Thyroid gland (tissue), 4 donors: ENCODE measurements around the gene ATXN1. TPM values are rescaled to one million over a fixed set of nuclear protein-coding genes. Genes with fewer than 3 reads are reported as not detected.

ENCODE experiments used
- DNase-seq, 2 donors: peaks; one replicate each; pipeline ENCODE4 v3.0.0-alpha.2; 2019
- H3K27ac ChIP-seq, 3 donors: fragments of 200-600 bp; sonication (generic); 1 replicate in 2 of 3; 2 replicates in 1 of 3; pipeline ENCODE4 v1.5.1; 2016 to 2019; ENCODE audit warnings: mild to moderate bottlenecking in 1 of 3, moderate library complexity in 1 of 3
- H3K27me3 ChIP-seq: fragments of 200-600 bp; sonication (generic); one replicate; pipeline ENCODE4 v1.5.1; 2019
- H3K36me3 ChIP-seq, 2 donors: fragments of 200-600 bp; sonication (generic); one replicate each; pipeline ENCODE4 v1.5.1; 2016 to 2019
- H3K4me1 ChIP-seq, 2 donors: fragments of 200-600 bp; sonication (generic); one replicate each; pipeline ENCODE4 v1.5.1; 2017 to 2019
- H3K4me3 ChIP-seq, 3 donors: fragments of 200-600 bp; sonication (generic); replicated peaks in 1 of 3; 1 replicate in 2 of 3; 2 replicates in 1 of 3; pipeline ENCODE4 v1.5.1; 2016; ENCODE audit warnings: mild to moderate bottlenecking in 1 of 3
- H3K9me3 ChIP-seq: fragments of 200-600 bp; sonication (generic); one replicate; pipeline ENCODE4 v1.5.1; 2017
- CTCF ChIP-seq, 6 experiments: fragments of 200-600 bp in 3 of 6; fragments of 450-650 bp in 3 of 6; sonication (generic) in 3 of 6; IDR thresholded peaks; one replicate each; pipeline ENCODE4 v1.5.1; 2016 to 2019; ENCODE audit warnings: antibody characterized with exemption in 6 of 6, mild to moderate bottlenecking in 2 of 6, inconsistent platforms in 1 of 6, moderate library complexity in 1 of 6
- POLR2A ChIP-seq, 2 donors: fragments of 450-650 bp; IDR thresholded peaks; one replicate each; pipeline ENCODE4 v1.6.1; 2017; ENCODE audit warnings: antibody characterized with exemption in 2 of 2, mild to moderate bottlenecking in 2 of 2, moderate library complexity in 1 of 2
- WGBS, 2 donors: methylation state at CpG; one replicate each; pipeline ENCODE4 v1.1.5; 2017; 5-methylcytosine and 5-hydroxymethylcytosine counted together
- intact Hi-C: fragments of 100-400 bp; cut with DNase I; formaldehyde crosslinking; loops from one replicate; pipeline ENCODE4 v1.15.1; 2023
- total RNA-seq, 4 donors: library from RNA; depleted of rRNA; stranded (reverse); fragments of >200 nt; gene quantifications; one replicate each; pipeline ENCODE4 v1.2.3, GENCODE V29; 2016

ATXN1 gene
- total RNA-seq, 4 donors from 2014 or later: 62.1 to 88.1 (median 83.0) TPM

GRCh38 chr6:16769986-16770376 lies 8.7 kb upstream of the ATXN1 start:
- H3K27ac ChIP-seq: no peak overlapping the region
- no peaks in the 10 kb centered on the region for H3K27me3 ChIP-seq
- H3K4me3 ChIP-seq: no peak overlapping the region
- intact Hi-C loops: loop anchor here (10.0 kb wide), 2 partner anchors 95 to 345 kb away; no protein-coding TSS in a partner anchor
- no peaks in the 10 kb centered on the region for H3K9me3 ChIP-seq
- no peaks in the 10 kb centered on the region for H3K36me3 ChIP-seq
- H3K4me1 ChIP-seq: peaks cover 5 to 32% of the 10 kb centered on the region in 2 donors
- DNase-seq: no peak
- WGBS, 2 donors: 71 to 76% methylated on average over 5 of the region's 5 CpGs
- TF ChIP-seq POLR2A (IDR thresholded peaks at IDR 0.05) (no peak), CTCF (IDR thresholded peaks at IDR 0.05) (no peak)

GRCh38 chr6:16769131-16769985 lies 8.1 kb upstream of the ATXN1 start:
- TF ChIP-seq CTCF (IDR thresholded peaks at IDR 0.05) (no peak), POLR2A (IDR thresholded peaks at IDR 0.05) (no peak)
- no peaks in the 10 kb centered on the region for H3K27me3 ChIP-seq
- H3K9me3 ChIP-seq: no peaks in the 10 kb centered on the region
- 55 to 56% methylated on average over 8 of the region's 8 CpGs for WGBS, 2 donors
- H3K27ac ChIP-seq: no peak overlapping the region
- no peaks in the 10 kb centered on the region for H3K36me3 ChIP-seq
- DNase-seq: no peak
- peaks cover 11 to 32% of the 10 kb centered on the region in 2 donors for H3K4me1 ChIP-seq
- intact Hi-C loops: loop anchor here (10.0 kb wide), 1 partner anchor 95 kb away; no protein-coding TSS in a partner anchor
- no peak overlapping the region for H3K4me3 ChIP-seq

- no peak overlapping the region for H3K4me3 ChIP-seq
- 61 to 74% methylated on average over 3 of the region's 3 CpGs for WGBS, 2 donors
- no peaks in the 10 kb centered on the region for H3K36me3 ChIP-seq
- no peak for TF ChIP-seq POLR2A (IDR thresholded peaks at IDR 0.05)
- TF ChIP-seq CTCF (IDR thresholded peaks at IDR 0.05): no peak
- H3K27me3 ChIP-seq: no peaks in the 10 kb centered on the region
- H3K27ac ChIP-seq: peak overlapping the region in 2 of 3 donors; percentile 20 to 58
- intact Hi-C loops: loop anchor here (10.0 kb wide), 1 partner anchor 94 kb away; no protein-coding TSS in a partner anchor
- H3K4me1 ChIP-seq: peaks cover 11 to 32% of the 10 kb centered on the region in 2 donors
- DNase-seq: no peak
- no peaks in the 10 kb centered on the region for H3K9me3 ChIP-seq
These were observed 7.2 kb upstream of the ATXN1 start for GRCh38 chr6:16768477-16768830.

GRCh38 chr6:16767765-16768476 lies 6.7 kb upstream of the ATXN1 start:
- H3K27ac ChIP-seq: peak overlapping the region in 2 of 3 donors; percentile 20 to 58
- no peaks in the 10 kb centered on the region for H3K9me3 ChIP-seq
- H3K36me3 ChIP-seq: no peaks in the 10 kb centered on the region
- DNase-seq: no peak
- intact Hi-C loops: loop anchor here (10.0 kb wide), 1 partner anchor 93 kb away; no protein-coding TSS in a partner anchor
- no peaks in the 10 kb centered on the region for H3K27me3 ChIP-seq
- peaks cover 11 to 32% of the 10 kb centered on the region in 2 donors for H3K4me1 ChIP-seq
- WGBS, 2 donors: 70 to 71% methylated on average over 2 of the region's 2 CpGs
- H3K4me3 ChIP-seq: no peak overlapping the region
- TF ChIP-seq CTCF (IDR thresholded peaks at IDR 0.05) (no peak), POLR2A (IDR thresholded peaks at IDR 0.05) (no peak)
